Stimulated activated CD4-positive, alpha-beta T cell treated with anti-CD3 and anti-CD28 coated beads, Interleukin-12 subunit alpha, Interleukin-12 subunit beta, amount 100 ng/mL, for 24 hours (primary cell): ENCODE measurements around the gene SPOCK1.

ENCODE experiments used
- DNase-seq, 2 experiments: peaks; one replicate each; pipeline ENCODE4 v3.0.0-alpha.2; 2020; ENCODE audit warnings: low read depth in 2 of 2

Gene SPOCK1

DNA sequence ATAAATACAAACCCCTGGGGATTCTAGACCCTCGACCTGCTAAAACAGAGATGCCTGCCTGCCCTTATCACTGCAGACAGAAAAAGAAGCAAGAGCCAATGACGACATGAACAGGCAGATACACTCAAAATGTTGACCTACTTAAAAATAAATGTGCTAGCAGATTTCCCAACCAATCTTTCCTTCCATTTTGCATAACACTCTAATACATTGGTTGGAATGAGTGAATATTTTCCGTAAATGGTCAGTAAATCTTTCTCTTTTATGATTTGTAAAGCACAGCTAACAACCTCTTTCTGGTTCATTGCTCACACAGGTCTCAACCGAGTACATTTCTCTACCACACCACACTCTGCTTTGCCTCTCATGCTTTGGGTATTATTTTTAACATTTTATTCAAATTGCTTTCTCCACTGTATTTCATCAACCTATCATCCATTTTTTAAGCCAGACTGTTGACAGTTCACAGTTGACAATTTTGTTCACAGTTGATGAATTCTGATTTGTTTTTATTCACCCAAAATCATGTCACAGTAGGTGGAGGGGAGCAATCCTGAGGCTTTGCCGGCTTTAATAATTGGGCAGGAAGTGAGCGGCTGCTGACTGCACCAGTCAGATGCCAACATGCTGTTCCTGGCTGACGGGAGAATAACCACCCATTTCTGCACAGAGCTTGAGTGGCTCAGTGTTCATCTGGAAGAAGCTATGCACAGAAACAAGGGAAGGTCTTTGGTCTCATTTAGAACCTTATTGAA is 426.6 kb downstream of the SPOCK1 start:
- no peak for DNase-seq

DNA sequence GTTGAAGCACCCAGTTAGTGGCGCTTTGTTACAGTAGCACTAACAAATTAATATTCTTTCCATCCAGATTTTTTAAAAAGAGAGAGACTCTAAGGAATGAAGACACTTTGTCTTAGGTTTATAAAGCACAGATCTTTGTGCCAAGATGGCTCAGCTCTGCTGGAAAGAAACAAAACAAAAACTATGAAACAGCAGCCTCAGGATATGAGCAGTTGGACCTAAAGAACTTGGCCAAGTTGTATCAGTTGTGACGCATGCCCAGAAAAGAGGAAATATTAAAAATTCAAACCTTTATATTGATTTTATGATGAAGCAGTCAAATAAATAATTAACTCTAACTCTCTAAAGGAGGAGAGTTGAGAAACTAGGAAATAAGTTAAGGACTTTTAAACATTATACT is 427.2 kb downstream of the SPOCK1 start:
- DNase-seq, result no peak

DNA sequence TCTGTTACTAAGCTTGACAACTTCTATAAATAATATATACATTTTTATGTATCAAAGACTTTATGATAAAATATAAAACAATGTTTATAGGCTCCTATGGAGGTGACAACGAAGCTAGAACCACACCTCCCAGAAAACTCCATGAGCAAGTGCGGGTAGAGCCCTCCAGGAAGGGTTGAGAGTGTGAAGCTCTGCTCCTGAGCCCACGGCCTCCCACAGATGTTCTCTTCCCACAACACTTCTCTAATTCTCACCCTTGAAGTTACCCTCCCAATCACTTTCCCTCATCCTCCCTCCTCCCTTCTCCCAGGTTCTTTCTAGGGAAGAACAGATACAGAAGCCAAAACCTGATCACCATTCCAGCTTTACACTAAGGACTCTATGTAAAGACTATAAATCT is 427.6 kb downstream of the SPOCK1 start:
- no peak for DNase-seq

DNA sequence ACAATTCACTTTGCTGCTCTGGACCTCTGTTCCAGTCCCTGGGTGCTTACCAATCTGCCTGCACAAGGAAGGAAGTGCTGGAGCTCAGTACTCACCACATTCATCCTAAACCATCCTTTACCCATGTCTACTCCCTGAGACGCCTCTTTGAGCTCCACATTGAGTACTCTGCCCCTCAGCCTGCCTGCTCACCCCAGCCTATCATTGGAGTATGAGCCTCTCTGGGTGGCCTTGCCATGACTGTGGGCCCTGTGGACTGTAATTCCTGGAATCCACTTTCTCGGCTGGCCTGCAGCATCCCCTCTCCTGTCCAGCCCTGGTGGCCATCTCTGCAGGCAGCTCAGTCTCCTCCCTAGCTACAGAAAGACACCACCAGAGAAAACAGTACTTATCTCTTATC is 428.6 kb downstream of the SPOCK1 start:
- no peak for DNase-seq

DNA sequence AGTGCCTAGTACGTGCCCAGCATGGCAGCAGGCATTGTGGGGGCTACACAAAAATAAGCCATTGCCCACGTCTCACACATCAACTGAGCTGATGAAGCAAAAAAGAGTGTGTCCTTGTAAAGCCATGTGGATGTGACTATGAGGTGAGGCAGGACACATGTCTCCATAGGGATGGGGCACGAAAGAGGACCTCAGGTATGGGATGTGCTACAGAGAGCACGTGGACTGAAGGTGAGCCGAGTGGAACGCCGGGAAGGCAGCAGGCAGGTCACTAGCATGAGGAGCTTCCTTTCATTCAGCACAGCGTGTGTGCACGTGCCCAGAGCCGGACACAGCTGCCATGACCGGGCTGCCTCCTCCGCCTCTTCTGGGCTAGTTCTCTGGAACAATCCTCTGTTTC is 429.8 kb downstream of the SPOCK1 start:
- DNase-seq, result no peak

DNA sequence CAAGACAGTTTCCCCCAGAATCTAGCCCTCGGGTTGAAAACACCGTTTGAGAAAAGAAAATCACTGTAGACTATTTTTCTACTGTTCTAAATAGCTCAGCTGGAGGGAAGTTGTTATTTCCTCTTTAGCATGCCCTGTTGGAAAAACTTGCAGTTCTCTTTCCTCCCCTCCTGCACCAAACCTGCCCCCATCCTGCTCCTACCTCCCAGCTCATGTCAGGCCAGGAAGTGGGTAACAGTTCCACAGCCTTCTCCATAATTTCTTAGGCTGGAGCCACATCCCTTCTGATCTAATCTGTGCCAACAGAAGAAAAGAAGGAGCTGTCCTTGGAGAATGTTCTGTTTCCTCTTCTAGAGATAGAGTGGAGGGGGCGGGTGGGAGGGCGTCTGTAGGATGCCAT is 437.7 kb downstream of the SPOCK1 start:
- DNase-seq, result no peak

DNA sequence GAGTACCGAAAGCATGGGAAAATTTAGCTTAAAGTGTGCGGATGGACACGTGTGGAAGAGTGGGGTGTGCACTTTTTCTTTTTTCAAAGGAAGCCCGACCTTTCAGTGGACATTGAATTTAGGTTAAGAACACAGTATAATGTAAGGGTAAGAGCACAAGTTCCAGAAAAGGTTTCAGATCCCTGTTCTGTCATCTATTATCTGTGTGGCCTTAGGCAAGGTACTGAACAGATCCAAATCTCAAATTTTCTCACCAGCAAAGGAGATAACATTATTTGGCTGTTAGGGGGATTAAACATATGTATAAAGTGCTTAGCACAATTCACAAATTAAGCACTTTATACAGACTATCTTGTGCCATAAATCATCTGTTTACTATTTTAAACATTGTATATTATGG is 441.0 kb downstream of the SPOCK1 start:
- no peak for DNase-seq

DNA sequence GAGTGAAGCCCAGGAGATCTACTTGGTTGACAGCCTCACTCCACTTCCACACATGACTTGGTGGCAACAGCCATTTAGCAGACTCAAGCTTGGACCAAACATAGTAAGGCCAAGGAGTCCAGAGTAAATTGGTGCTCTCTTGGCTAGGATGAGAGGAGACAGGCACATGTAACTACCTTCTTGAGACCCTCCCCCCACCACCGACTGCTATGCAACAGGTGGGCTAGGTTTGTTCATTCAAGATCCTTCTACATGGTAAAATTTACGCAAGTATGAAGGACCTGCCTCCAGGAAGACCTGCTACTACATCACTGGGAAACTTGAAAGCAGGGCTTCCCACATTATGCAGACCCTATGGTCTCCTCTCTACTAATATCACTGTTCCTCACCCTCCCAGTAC is 442.4 kb downstream of the SPOCK1 start:
- no peak for DNase-seq

DNA sequence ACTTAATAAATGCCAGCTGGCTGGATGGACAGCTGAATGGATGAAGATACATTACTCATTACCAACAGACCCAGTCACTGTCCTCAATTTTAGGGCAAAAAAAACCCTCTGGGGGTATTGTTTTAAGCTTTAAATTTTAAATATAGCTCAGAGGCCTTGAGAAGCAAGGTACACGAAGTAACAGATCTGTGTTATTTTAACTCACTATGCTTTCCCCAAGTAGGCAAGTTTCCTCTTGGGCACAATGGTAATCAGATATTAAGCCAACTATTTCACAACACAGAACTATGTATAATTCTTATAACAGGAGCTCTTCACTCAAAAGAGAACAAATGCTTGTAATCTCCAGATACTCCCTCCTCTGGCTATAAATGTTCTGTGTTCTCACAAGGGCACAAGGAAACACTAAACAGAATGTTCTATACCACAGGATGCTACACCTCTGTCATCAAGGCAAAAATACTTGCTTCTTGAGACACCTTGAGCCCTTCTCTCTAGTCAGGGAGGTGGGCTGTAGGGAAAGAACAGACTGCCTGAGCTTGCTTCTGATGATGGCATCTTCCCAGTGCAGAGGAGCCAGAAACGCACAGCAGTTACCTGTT is 443.8 kb downstream of the SPOCK1 start:
- DNase-seq, result no peak

DNA sequence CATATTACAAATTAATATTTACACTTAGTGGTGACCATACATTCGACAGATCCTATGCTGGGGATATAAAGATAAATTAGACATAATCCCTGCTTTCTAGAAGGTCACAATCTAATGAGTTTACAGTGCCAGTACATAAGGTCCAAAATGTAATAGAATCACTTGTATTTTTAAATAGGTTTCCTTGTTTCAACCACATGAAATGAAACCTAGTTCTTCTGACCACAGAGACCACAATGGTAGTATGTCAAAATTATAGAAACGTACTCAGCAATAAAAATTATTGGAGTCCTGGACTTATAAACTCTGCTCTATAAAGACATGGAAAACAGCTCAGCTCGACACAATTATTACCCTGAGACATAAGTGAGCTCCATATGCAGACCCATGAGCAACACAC is 444.3 kb downstream of the SPOCK1 start:
- no peak for DNase-seq

DNA sequence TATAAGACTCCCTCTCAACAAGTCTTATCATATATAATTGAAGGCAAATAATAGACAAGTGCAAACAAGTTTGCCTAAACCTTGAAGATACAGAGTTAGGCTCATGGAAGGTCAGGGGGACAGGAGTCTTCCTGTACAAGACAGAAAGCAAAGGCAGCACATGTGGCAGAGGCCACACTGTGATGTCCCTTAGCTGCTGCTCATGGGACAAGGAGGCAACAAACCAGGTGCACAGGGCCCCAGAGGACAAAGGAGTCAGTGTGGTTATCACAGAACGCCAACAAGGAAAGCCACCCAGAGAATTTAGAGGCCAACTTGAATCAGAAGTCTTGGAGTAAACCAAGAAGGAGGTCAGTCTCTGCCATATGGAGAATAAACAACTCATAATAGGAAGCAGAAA is 444.8 kb downstream of the SPOCK1 start:
- no peak for DNase-seq

DNA sequence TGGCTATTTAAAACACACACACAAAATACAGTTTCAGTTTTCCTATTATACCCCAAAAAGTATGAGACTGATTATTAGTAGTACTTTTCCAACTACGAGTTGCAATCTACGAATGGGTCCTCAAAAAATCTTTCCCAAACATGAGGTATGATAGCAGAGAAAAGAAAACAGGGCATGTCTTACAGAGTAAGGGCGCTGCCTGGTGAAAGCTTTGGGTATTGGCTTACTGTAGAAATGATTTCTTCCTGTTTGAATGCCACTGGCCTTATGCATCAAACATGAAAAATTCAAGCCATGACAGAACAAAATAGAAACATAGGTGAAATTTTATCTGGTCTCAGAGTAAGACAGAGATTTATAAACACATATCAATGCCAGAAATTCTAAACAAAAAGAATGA is 448.0 kb downstream of the SPOCK1 start:
- DNase-seq, result no peak

DNA sequence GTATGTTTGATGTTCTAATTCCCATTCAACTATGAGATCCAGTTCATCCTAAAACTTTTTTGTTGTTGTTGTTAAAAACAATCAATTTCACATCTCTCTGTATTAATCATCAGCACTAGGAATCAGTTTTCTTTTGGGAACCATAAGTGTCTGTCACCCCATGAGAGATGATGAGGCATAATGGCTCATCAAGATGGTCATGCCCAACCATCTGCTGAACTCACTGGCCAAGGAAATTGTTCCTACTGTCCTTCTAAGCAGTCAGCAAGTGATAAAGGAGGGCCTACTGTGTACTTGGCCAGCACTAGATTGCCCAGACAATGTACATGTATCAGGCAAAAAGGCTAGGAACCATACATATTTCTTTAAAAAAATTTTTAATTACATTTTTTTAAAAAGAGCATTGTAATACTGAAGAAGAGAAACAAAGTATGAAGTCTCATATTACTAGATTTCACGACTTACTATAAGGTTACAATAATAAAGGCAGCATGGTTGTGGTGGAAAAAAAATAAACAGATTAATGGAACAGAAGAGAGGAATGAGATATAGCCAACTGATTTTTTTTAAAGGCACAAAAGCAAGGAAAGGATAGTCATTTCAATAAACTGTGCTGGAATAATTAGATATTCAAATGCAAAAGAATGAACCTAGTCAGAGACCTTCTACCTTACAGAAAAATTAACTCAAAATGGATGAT is 458.3 kb downstream of the SPOCK1 start:
- DNase-seq, result no peak

DNA sequence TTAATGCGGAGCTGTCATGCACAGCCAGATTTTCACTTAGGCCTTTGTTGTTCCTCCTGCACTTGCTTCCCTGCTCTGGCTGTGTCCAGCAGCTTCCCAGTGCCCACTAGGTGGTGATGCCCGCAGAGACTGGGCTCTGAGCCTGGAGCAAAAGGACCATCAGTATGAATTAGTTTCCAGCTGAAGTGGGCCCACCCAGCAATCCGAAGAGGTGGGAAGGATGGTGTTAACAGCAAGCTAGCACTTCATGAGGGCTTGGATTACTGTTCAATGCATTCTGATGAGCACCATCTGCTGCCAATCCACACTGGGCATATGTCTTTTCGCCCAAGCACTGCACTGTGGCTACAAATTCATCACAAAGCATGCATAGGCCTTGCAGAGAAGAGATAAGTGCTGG is 459.1 kb downstream of the SPOCK1 start:
- DNase-seq, result no peak

DNA sequence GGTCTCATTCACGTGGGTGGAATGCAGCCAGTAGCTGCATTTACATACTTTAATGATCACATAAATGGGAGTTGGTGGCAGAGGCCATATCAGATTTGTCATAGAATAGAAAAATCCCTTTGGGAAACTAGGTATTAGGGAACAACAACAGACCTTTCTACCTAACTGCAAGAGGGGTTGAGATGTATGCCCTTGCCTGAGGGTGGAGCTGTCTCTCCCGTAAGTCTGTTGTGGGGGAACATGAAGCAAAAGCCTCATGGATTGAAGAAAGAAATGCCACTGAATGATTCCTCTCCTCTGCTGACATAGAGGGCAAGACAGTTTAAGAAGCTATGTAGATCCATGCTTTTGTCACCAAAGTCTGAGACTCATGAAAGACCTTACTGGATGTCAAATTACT is 461.3 kb downstream of the SPOCK1 start:
- DNase-seq, result no peak

DNA sequence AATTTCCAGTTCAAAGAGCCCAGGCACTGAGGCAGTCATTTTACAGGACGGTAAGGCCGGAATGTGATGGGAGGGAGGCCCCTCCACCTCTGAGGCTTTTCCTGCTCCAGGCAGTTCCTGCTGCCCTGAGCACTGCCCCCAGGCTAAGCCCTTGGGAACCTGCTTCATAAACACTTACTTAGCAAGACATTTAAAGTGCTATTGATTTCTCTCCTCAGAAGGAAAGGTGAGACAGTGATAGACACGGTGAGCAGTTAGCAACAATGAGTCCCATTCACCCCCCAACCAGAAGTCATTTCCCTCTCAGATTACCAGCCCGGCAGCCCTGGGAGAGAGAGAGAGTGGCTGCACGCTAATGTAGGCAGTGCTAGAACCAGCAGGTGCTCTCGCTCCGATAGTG is 462.5 kb downstream of the SPOCK1 start:
- DNase-seq, result no peak

DNA sequence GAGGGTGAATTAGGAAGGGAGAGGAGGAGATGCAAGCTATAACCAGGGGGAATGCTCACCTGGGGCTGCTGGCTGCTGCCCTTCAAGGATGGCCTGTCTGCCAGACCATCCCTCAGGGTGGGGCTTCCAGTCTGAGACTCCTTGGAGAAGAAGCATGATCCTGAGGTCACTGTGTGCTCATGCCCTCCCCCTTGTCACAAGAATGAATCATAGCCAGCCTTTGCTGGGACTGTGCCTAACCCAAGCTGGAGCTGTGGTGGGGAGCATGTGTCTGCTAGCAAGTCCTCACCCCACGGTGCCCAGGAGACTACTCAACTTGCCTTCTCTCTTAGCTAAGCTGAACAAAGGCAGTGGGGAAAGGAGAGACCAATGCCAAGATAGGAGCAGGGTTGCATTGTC is 463.6 kb downstream of the SPOCK1 start:
- no peak for DNase-seq

DNA sequence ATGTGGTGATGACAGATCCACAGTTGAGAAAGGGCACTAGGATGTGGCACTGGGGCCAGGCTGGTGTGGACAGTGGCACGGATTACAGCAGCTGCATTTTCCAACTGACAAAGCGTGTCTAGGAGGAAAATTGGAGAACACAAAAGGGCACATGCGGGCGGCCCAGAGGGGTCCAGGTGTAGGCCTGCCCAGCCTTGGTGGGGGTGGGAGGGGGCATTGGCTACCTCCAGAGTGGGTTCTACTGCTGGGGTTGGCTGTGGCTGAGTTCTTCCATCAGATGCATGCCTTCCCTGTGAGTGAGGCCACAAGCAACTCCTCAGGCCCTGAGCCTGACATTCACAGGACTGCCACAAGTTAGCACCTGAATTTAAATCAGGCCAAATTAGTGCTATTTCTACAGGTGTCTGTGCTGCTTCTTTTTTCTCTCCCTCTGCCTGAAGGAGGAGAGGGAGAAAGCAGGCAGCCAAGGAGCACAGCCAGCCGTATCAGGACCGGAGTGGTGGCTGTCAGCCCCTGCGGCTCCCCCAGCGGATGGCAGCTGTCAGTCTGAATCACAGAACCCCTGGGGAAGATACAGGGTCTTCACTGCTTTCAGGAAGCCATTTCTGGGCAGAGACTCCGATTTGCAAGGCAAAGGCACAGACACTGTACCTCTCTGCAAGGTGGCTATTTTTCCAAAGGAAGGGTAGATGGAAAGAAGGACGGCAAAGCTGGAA is 464.2 kb downstream of the SPOCK1 start:
- no peak for DNase-seq

DNA sequence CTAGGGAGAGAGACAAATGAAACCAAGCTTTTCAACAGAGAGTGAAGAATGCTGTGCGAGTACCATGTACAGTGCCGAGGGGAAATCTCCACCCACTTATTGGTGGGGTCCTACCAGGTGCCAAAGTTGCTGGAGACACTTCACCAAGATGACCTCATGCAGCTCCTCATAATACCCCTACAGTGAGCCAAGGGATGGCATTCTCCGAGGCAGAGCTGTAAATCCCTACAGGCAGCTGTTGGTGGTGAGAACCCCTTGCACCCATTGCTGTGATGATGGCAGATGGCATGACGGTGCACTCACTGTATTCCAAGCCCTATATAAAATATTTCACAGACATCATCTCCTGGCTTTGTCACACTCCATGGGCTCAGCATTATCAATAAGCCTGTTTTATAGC is 464.9 kb downstream of the SPOCK1 start:
- DNase-seq, result no peak

DNA sequence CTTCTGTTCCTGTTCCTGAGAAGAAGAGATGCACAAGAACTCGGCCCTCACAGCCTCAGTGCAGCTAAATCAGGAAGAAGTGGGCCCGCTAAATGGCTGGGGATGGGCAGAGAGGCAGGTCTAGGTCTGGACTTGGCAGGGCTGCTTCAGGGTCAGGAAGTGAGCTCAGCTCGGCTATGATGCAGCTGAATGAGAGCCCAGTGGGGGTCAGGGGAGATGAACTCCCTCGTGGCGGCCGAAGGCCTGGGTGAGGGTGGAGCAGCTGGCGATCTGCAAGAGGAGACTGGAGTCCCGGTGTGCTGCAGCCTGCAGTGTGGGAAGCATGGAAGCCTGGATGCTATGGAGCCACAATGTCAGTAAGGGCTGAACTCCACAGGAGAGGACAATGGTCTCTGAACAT is 466.2 kb downstream of the SPOCK1 start:
- no peak for DNase-seq

DNA sequence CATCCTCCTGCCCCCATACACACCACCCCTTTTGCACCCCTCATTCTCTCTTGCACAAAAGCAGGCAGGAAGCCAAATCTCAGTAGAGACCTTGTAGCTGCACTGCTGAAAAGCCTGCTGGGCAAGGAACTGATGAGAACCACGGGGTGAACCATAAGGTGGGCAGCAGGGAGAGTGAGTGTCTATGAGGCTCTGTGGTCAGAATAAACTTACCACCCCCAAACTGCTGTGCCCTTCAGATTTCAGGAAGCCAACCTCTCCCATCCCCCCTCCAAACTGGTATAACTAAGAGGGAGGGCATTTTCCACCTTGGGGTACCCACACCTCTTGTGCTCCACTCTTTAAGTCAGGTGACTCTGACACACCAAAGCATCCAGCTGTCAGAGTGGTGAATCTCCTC is 471.4 kb downstream of the SPOCK1 start:
- DNase-seq, result no peak

DNA sequence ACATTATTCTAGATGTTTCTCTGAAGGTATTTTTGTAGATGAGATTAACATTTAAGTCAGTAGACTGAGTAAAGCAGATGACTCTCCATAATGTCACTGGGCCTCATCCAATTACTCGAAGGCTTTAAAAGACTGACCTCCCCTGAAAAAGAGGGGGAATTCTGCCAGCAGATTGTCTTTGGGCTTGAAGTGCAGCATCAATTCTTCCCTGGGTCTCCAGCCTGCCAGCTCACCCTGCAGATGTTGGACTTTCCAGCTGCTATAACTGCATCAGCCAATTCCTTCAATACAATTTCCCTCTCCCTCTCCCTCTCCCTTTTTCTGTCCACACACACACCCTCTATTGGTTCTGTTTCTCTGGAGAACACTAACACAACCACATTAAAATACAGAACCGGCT is 472.8 kb downstream of the SPOCK1 start:
- no peak for DNase-seq

DNA sequence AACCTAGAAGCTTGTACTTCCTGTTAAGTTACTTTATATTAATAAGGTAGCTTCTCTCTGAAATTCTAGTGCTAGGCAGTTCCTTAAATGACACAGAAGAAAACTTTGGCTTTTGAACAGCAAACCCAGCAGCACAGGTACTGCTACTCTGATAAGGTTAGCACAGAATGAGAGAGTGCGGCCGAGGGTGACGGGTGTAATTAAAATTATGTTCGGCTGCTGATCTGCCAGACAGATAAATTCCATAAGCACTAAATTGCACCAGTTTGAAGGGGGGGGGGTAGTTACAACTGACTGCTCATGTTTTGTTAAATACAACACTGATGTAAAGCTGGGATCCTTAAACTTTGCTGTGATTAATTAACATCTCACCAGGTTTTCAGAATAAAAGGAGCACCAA is 475.1 kb downstream of the SPOCK1 start:
- DNase-seq, result no peak
